Activated T-cell treated with anti-CD3 and anti-CD28 coated beads for 48 hours (primary cell): ENCODE data around the gene MUS81.
A peak's percentile ranks its signal among the peaks of the same experiment; 100 is the strongest.
"Not testable (repeated sequence)": the region's sequence is repeated elsewhere in the genome, so short reads cannot be mapped to it uniquely, and the experiment has no call there.

Experiments used
- DNase-seq: peaks from one replicate; pipeline ENCODE4 v3.0.0-alpha.2; 2020; ENCODE audit warnings: low read depth

The MUS81 gene

GRCh38 chr11:65860278-65861164 lies at the start of gene MUS81:
MUS81 (plus strand) TSS chr11:65860433; CDS start chr11:65860754, 321 bp downstream.
- peak; percentile 95 for DNase-seq

- DNase-seq = no peak
Measured at GRCh38 chr11:65811764-65812475, 48.3 kb upstream of the MUS81 start.

GRCh38 chr11:65814131-65814985 lies 45.9 kb upstream of the MUS81 start:
- DNase-seq = no peak

- DNase-seq = no peak
Measured at GRCh38 chr11:65814986-65815565, 45.2 kb upstream of the MUS81 start.

- DNase-seq = no peak
Measured at GRCh38 chr11:65816696-65817095, 43.5 kb upstream of the MUS81 start.

- DNase-seq = no peak
Measured at GRCh38 chr11:65817312-65817834, 42.9 kb upstream of the MUS81 start.

GRCh38 chr11:65817835-65818680 lies 42.2 kb upstream of the MUS81 start:
- DNase-seq = peak; percentile 95

- no peak for DNase-seq
Measured at GRCh38 chr11:65821107-65821506, 39.1 kb upstream of the MUS81 start.

GRCh38 chr11:65822776-65823528 lies 37.3 kb upstream of the MUS81 start:
- DNase-seq = no peak

GRCh38 chr11:65826984-65827735 lies 33.1 kb upstream of the MUS81 start:
- DNase-seq = no peak

- DNase-seq = no peak
Measured at GRCh38 chr11:65829459-65829858, 30.8 kb upstream of the MUS81 start.

GRCh38 chr11:65832231-65832630 lies 28.0 kb upstream of the MUS81 start:
- DNase-seq = not testable (repeated sequence)

- DNase-seq = peak; percentile 94
Measured at GRCh38 chr11:65833297-65834030, 26.8 kb upstream of the MUS81 start, which contains the start of gene SNX32. SNX32 (plus strand) TSS chr11:65833963; CDS start chr11:65834066, 103 bp downstream.

GRCh38 chr11:65834202-65834601 lies 26.0 kb upstream of the MUS81 start:
- no peak for DNase-seq

GRCh38 chr11:65842144-65842543 lies 18.1 kb upstream of the MUS81 start:
- no peak for DNase-seq

- no peak for DNase-seq
Measured at GRCh38 chr11:65843811-65844210, 16.4 kb upstream of the MUS81 start.

GRCh38 chr11:65844231-65844872 lies 15.9 kb upstream of the MUS81 start:
- no peak for DNase-seq

GRCh38 chr11:65847746-65848145 lies 12.5 kb upstream of the MUS81 start:
- DNase-seq = no peak
